ELR (cell line): ENCODE results near the gene DZIP1.

Experiments
- DNase-seq: peaks from one replicate; pipeline ENCODE4 v3.0.0-alpha.2; 2015; ENCODE audit warnings: low read depth

The DZIP1 gene

DNA sequence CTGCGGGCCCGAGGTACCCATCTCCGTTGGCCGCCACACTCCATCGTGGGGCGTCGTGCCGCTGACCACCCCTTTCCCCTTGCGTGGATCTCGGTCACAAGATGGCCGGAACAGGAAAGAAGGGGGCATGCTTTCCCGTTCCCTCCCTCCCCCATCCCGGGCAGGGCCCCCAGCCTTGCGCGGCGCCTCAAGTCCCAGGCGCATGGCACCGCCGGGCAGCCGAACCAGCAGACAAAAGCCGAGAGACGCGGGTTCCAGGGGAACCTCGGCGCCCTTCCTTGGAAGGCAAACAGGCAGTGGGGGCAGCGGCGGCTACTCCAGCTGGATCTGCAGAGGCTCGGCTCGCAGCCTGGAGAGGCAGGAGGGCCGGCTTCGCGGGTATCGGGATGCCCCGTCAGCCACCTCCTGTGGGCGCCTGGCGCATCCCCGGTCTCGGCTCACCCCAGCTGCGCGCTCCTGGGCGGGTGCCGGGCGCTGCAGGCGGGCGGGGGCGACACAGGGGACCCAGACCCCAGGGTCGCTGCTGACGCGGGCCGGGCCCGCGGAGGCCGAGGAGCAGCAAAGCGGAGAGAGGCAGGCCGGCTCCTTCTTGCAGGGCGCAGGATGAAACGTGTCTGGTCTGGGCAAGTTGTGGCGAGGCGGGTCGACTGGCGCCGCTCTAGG is 439 bp downstream of the DZIP1 start:
- DNase-seq, result peak; percentile 64

DNA sequence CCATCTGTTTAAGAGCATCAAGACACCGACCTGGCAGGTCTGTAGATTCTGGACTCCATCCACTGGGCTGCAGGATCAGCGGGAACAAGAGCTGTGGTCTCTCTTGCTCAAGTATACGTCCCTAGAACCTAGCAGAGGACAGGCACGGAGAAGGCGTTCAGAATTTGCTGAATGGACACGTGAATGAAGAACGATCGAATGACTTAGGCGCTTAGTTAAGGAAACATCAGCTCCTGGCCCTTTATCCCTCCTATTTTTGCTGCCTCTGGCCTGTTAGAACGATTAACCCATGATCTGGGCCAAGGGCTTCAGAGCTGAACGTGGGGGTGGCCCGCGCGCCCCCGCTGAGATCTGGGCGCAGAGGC is 953 bp downstream of the DZIP1 start:
- DNase-seq, result peak; percentile 62

DNA sequence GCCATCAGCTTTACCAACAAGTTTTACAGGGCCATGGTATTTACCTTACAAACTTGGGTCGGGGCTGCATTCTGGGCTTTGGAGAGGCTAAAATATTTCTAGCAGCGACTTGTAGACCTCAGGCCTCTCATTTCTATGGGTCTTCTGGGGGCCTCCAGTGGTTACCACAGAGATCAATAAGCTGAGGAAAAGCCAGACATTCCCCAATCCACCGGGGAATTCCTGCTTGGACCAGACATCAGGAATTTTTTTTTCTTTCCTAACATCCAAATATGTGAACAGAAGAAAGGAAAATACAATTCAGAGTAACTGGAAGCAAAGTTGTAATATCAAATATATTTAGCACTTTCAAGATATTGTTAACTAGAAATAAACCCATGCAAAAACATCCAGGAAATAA is 1.5 kb downstream of the DZIP1 start:
- peak; percentile 26 for DNase-seq

DNA sequence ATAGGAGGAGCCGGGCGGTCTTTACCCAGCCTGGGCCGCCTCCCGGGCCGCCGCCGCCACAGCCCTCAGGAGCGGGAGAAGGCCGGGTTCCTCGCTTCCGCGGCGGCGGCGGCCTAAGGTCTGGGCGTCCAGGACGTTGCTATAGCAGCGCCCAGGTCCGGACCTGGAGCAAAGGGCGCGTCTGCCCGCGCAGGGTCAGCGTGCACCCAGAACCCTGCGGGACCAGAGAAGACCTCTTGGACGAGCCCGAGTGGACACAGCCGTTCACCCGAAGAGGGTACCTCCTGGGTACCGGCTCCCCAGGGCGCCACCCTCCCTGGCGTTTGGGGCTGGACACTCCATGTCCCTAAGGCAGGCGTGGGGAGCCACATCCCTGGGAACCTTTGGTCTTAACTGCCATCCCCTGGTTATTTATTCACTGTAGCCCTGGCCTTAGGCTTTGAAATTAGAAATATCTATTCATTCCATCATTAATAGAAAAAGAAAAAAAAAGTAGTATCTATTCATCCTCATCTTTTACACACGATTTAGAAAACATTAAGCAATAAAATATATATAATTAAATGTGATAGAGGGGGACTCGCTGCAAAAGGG is 2.4 kb downstream of the DZIP1 start:
- DNase-seq, result peak; percentile 76

DNA sequence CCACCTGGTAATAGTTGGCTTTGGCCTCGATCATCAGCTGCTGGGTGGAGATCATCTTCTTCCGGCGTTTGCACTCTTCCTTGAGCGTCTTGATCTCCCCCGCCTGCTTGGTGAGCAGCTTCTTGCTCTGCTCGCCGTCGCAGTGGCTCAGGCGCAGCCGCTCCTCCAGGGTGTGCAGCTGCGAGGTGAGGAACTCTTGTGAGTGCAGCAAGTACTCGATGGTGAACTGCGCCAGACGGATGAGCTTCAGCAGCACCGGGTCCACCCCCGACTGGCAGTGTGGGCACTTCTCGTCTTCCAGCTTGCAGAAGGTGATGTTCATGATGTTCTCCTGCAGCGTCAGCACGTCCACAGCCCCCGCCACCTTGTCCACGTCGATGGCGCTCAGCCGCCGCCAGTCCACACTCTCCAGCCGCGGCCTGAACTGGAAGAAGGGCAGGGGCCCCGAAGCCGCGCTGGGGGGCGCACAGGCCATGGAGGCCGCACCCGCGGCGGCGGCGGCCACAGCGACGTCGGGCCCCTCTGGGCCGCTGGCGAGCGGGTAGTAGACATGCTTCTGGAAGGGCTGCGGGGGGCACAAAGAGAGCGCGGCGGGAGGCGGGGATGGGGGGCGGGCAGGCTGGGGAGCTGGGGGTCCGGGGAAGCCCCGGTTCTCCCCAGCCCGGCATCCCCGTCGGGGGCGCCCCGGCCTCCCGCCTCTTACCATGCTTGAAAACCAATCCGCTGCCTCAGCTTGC is 3.0 kb downstream of the DZIP1 start:
- DNase-seq, result peak; percentile 13

DNA sequence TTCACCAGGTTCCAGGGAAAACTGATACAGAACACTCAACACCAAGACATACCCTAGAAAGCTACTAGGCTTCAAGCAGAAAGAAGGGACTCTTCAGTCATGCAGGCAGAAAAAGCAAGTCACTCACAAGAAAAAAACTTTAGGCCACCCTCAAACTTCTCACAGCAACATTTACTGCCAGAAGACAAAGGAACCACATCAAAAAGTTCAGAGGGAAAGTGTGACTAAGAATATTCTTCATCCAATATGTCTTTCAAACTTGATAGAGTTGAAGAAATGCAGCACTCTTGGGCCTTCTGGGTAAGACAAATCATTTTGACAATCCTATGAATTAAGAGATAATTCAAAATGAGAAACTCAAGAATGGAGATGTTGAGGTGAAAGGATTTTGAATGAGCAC is 7.7 kb downstream of the DZIP1 start:
- DNase-seq, result no peak

DNA sequence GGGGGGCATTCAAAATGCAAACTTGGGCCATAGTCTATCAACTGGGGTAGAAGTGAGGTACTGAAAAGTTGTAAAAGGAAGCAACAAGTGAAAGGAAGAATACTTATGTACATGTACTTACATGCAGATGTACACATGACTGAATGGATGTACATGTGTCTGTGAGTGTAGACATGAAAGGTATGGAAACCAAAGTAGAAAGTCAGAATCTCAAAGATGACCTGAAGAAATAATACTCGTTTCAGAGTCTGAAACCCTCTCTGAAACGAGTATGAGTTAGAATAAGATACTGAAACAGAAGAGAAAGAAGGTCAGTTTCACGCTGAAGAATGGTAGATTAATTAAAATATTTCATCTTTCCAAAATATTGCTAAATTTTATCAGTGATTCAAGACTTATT is 13.9 kb downstream of the DZIP1 start:
- DNase-seq, result no peak

DNA sequence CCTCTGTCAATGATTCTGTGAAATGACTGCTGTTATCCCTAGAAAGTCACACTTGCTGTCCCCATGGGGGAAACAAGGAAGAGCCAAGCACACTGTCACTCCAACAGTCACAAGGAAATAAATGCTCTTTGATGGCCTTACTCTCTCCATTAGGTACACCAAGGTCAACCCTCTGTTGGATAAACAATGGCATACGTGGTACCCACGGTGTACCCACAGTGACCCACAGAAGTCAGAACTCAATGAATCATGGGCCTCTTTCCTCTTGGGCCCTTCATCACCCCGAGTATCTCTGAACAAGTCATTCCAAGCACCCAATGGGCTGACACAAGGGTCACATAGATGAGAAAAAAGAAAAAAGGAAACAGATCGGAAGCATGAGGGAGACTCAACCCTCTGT is 15.4 kb downstream of the DZIP1 start:
- no peak for DNase-seq

DNA sequence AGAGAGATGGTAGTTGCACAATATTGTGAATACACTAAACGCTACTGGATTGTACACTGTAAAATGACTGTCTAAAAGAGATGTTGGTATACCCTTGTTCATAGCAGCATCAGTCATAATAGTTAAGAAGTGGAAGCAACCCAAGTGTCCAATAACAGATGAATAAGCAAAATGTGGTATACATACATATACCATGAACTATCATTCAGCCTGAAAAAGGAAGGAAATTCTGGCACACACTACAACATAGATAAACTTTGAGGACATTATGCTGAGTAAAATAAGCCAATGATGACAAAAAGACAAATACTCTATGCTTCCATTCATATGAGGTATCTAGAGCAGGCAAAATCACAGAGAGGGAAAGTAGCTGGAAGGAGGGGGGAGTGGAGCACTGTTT is 16.0 kb downstream of the DZIP1 start:
- DNase-seq, result no peak

DNA sequence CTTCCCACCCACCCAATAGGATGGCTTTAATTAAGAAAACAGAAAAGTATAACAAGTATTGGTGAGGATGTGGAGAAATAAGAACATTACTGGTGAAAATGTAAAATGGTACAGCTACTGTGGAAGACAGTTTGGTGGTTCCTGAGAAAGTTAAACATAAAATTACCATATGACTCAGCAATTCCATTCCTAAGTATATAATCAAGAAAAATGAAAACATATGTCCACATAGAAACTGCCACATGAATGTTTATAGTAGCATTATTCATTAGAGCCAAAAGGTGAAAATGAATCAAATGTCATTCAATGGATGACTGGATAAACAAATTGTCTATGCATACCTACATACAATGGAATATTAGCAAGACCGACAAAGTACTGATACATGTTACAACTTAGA is 16.9 kb downstream of the DZIP1 start:
- peak; percentile 63 for DNase-seq

DNA sequence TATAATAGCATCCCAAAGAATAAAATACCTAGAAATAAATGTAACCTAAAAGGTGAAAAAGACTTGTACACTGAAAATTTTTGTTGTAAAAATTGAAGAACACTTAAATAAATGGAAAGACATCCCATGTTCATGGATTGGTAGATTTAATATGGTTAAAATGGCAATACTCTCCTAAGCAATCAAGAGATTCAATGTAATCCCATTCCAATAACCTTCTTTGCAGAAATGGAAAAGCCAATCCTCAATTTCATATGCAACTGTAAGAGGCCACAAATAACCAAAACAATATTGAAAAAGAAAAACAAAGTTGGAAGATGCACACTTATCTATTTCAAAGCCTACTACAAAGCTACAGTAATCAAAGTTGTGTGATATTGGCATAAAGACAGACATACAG is 17.7 kb downstream of the DZIP1 start:
- no peak for DNase-seq

DNA sequence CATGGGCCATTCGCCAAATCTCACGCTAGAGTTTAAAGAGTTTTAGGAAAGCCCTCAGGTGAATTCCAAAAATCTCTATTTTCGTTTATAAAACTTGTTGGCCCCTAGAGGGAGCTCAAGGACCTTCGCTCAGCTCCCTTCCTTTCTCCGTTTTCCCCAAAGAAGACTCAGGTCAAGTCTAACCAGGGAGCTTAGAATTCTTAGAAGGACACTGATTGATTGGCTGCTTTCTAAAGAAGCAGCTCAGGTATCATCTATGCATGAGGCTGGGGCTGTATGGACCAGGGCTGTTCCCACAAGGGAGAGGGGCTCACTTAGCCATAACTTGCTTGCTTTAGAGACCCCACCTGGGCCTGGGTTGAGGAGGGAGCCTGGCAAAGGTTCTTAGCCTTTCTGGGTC is 20.5 kb downstream of the DZIP1 start:
- DNase-seq, result peak; percentile 72

DNA sequence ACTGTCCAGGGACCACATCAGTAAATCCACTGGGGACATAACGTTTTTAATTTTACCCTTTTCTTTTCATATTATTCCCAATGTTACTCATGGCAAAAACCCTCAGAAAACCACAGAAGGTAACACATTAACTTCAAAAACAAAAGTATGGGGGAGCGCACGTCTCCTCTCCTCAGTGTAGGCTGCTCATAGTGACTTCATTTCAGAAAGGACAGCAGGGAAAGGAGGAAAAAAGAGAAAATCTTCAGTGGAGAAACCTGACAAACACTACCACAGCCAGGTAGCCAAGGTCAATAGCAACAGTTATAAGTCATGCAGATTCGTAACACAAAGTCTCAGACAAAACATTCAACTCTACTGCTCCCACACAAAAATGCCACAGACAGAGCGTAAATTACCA is 21.4 kb downstream of the DZIP1 start:
- DNase-seq, result no peak

DNA sequence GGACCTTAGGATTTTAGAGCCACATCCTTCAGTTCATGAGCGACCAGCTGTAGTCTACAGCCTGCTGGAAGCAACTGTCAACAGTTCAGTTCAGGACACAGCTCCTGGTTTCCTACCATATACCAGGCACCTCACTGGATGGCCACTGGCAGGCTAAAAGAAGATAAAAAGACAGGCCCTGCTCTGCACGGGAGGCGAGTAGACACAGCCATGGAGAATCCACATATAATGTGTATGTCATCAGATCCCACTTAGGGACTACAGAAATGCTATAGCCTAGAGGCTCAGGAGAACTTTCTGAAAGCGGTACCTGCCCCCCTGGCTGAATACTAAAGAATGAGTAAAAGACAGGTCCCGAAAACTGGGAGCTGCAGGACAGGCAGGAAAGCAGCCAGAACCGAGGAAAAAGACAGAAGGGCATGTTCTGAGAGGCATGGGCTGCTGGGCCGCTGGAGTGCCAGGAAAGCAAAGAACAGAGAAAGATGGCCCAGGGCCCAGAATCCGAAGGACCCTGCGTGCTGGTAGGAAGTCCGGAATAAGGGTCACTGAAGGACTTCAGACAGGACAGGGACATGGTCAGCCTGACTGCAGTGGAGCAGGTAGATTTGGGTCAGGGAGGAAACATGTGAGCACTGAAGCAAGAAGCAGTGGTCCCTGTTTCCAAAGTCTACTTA is 23.5 kb downstream of the DZIP1 start:
- DNase-seq, result no peak

DNA sequence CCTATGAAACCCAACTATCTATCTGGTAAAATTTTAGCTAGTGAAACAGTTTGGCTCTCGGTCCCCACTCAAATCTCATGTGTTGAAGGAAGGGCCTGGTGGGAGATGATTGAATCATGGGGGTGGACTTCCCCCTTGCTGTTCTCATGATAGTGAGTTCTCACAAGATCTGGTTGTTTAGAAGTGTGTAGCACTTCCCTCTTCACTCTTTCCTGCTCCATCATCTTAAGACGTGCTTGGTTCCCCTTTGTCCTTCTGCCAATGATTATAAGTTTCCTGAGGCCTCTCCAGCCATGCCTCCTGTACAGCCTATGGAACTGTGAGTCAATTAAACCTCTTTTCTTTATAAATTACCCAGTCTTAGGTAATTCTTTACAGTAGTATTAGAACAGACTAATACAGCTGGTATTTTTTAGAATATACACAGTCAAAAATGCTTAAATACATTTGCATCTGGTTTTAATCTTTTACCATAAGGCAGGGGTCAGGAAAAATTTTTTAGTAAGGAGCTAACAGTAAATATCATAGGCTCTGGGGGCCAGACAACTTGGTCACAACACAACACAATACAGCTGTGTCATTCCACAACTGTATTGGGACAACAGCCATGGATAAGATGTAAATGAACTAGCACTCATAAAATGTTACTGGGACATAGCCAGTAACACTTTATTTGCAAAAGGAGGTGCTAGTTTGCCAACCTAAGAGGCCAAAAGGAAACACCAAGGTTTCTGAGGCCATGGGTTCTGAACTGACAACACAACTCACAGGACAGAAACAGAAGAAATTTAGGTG is 24.3 kb downstream of the DZIP1 start:
- no peak for DNase-seq

DNA sequence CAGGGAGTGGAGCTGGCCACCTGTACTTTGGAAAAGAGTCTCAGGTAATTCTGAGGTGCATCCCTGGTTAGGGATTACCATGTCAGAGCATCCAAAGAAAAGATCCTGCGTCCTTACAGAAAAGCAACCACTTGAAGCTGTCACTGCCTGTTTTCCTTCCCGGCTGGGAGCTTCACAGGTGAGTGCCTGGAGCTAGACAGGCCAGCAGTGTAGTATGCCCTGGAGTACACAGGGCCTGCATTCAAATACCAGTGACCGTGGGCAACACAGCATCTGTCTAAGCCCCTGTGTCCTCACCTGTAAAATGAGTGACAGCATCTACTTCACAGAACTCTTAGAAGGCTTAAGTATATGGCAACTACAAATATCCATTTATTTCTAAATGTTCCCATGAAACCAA is 29.0 kb downstream of the DZIP1 start:
- DNase-seq, result no peak

DNA sequence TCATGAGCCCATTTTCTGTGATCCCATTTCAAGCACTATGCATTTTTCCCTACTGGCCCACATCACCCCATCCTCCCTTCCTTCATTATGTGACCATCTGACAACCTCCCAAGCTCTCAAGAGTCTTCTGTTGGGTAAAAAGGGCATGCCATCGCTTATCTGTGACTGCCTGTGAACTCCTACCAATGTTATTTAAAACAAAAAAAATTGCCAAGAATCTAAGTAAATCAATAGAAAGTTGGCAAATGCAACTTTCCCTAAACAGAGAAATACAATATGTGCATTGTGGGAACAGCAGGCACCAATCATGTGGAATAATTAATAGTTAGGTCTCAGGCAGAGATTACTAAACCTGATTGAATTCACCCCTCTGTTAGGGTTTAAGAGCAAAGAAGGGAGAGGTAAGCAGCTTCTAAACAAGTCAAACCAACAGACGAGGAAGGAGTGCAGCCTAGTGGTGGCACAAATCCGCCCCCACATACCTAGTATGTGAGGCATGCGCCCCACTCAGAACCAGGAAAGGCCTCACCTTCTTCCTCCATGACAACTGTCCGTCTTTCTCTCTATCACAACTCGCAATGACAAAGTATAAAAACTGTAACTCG is 29.8 kb downstream of the DZIP1 start:
- no peak for DNase-seq

DNA sequence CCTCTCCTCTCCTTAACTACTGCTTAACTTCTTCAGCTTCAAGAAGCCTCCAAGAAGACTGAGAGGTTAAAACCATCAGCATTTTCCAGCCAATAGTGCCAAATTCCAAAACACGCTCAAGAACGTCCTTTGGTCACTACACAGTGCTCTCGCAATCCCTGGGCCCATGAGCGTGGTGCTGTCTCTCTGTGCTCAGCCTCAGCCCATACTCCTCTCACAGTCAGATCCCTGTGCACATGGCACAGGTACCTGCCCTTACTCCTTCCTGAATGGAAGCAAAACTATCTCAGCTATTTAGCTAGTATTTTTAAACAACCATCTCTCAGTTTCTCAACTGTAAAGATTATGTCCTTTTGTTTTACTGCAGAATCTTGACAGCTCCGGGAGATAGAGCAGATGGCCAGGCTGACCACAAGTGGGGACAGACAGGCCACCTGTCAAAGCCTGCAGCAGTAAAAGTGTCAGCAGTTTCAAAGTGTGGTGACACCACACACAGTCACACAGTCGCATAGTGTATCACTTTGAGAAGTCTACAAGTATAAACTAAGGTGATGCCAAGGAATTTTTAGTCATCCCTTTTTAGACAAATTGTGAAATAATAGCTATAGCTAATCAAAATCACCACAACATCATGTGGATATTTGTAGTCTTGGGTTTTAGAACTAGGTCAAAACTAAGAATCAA is 35.7 kb downstream of the DZIP1 start:
- no peak for DNase-seq

DNA sequence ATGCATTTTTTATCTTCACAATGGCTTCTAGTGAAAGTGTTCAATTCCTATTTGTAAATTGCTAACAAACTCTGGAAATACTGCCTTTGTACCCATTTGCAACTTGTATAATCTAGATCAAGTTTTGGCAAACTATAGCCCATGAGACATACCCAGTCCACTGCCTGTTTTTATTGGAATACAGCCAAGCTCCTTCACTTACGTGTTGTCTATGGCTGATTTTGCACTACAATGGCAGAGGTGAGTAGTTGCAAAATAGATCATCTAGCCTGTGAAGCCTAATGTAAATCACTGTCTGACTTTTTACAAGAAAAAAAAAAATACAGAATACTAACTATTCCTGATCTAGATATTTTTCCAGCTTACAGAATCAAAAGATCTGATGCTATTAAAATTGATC is 37.1 kb downstream of the DZIP1 start:
- DNase-seq, result peak; percentile 54

DNA sequence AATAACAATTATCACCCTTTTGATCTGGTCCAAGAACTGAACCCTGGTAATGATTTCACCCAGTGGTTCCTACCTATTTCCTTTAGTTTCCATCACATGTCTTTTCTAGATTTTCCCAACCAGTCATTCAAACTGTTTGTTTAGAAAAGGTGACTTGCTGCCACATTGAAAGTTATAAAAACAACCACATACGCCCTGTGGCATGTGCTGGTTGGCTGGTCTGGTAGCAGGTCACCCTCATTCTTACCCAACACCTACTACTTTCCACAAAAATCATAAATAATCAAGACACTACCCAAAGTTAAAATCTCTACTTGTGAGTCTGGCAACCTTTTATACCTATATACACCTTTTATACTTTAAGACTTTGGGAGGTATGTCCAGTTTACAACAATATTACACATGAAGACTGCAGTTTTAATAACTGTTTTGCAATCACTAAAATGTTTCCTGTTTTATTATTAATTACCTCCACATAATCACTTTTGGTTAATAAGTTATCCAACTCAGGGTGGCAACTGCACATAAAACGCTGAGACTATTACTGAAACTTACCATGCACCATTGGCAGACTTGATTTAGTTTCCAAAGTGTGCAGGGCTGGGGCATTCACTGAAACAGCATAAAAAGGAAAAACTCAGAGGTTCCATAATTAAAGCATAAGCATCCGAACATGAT is 38.9 kb downstream of the DZIP1 start:
- no peak for DNase-seq

DNA sequence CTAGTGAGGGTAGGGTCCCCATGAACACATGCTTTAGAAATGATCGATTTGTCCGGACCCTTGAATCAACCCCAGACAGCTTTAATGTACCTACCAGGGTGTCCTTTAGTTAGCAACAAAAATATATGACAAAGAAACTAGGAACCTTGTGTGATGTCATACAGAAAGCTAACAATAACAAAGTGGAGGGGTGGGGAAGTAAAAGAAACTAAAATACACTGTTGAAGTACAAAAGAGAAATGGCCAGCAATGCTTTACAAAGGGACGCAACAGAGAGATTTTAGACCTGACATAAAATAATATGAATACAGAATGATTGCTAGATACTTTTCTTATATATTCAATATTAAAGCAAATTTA is 40.0 kb downstream of the DZIP1 start:
- DNase-seq, result no peak
